H1 (cell line): ENCODE results near the gene IL1A. TPM values are rescaled to one million over a fixed set of nuclear protein-coding genes. Genes with fewer than 3 reads are reported as not detected.

Experiments
- CTCF ChIA-PET: fragments of 300-600 bp; sonication (Branson Sonifier 250); formaldehyde crosslinking; loops from one replicate; lab custom pipeline; 2021; ENCODE audit not compliant: partially characterized antibody; lab: Charles Lee
- POLR2A ChIA-PET: fragments of 300-600 bp; sonication (Branson Sonifier 250); formaldehyde crosslinking; loops from one replicate; lab custom pipeline; 2021; ENCODE audit warnings: inconsistent platforms; ENCODE audit not compliant: partially characterized antibody; lab: Charles Lee
- DNase-seq, 2 experiments: peaks; one replicate each; pipeline versions ENCODE4 v3.0.0 to v3.0.0-alpha.2; 2010 to 2022; ENCODE audit warnings: low spot score in 2 of 2, low read depth in 1 of 2, mixed read lengths in 1 of 2
- FAIRE-seq: peaks from 2 replicates; lab custom pipeline; 2011; peaks lifted over from hg19 to GRCh38; lab: Jason Lieb, UNC
- H2AFZ ChIP-seq: 2 replicates; pipeline ENCODE4 v1.8.1; 2012; ENCODE audit warnings: low read length, inconsistent platforms
- H2AK5ac ChIP-seq: 2 replicates; pipeline ENCODE4 v1.6.1; 2013; ENCODE audit warnings: low read depth, low read length
- H2BK120ac ChIP-seq: replicated peaks from 2 replicates; pipeline ENCODE3; 2013; ENCODE audit warnings: low read depth, low read length, inconsistent platforms
- H2BK12ac ChIP-seq: 2 replicates; pipeline ENCODE4 v1.6.1; 2013; ENCODE audit warnings: low read depth, low read length
- H2BK15ac ChIP-seq: 2 replicates; pipeline ENCODE4 v1.6.1; 2013; ENCODE audit warnings: low read length
- H2BK20ac ChIP-seq: 2 replicates; pipeline ENCODE4 v1.6.1; 2013; ENCODE audit warnings: low read length
- H2BK5ac ChIP-seq: 2 replicates; pipeline ENCODE4 v1.6.1; 2013; ENCODE audit warnings: low read depth, low read length
- H3K14ac ChIP-seq: 2 replicates; pipeline ENCODE4 v1.6.1; 2013; ENCODE audit warnings: inconsistent platforms; ENCODE audit not compliant: insufficient read length
- H3K18ac ChIP-seq: 2 replicates; pipeline ENCODE4 v1.6.1; 2013; ENCODE audit warnings: low read length; ENCODE audit errors: extremely low read depth
- H3K23ac ChIP-seq: 2 replicates; pipeline ENCODE4 v1.6.1; 2013; ENCODE audit warnings: inconsistent platforms; ENCODE audit not compliant: insufficient read length
- H3K23me2 ChIP-seq: 2 replicates; pipeline ENCODE4 v1.6.1; 2013; ENCODE audit warnings: low read depth, low read length
- H3K27ac ChIP-seq: 2 replicates; pipeline ENCODE4 v1.6.1; 2011; ENCODE audit warnings: low read depth, low read length, inconsistent platforms
- H3K27me3 ChIP-seq, 4 experiments: replicated peaks in 1 of 4; 1 replicate in 1 of 4; 2 replicates in 3 of 4; pipeline versions ENCODE4 v1.6.1 to v1.8.1; 2011 to 2013; ENCODE audit warnings: low read length in 3 of 4, mild to moderate bottlenecking in 3 of 4, inconsistent platforms in 2 of 4, mixed read lengths in 2 of 4, moderate library complexity in 1 of 4; ENCODE audit not compliant: control insufficient read depth in 3 of 4, insufficient read depth in 3 of 4; ENCODE audit errors: extremely low read depth in 1 of 4
- H3K36me3 ChIP-seq, 4 experiments: 2 replicates each; pipeline versions ENCODE4 v1.6.1 to v1.8.1; 2011 to 2013; ENCODE audit warnings: mild to moderate bottlenecking in 4 of 4, low read length in 3 of 4, moderate library complexity in 2 of 4, control low read depth in 1 of 4, inconsistent platforms in 1 of 4; ENCODE audit not compliant: insufficient read depth in 4 of 4, control insufficient read depth in 2 of 4
- H3K4ac ChIP-seq: replicated peaks from 2 replicates; pipeline ENCODE3; 2013; ENCODE audit warnings: low read length, low read depth, mixed read lengths, inconsistent platforms; ENCODE audit not compliant: insufficient read length
- H3K4me1 ChIP-seq, 4 experiments: replicated peaks in 1 of 4; 1 replicate in 1 of 4; 2 replicates in 3 of 4; pipeline versions ENCODE4 v1.6.1 to v1.8.1; 2011 to 2013; ENCODE audit warnings: low read length in 3 of 4, inconsistent platforms in 2 of 4, mixed read lengths in 1 of 4; ENCODE audit not compliant: insufficient read depth in 4 of 4, control insufficient read depth in 3 of 4
- H3K4me2 ChIP-seq, 2 experiments: 2 replicates each; pipeline versions ENCODE4 v1.6.1 to v1.8.1; 2011 to 2013; ENCODE audit warnings: low read depth in 2 of 2, low read length in 2 of 2, control low read depth in 1 of 2, inconsistent platforms in 1 of 2, mild to moderate bottlenecking in 1 of 2; ENCODE audit not compliant: insufficient read depth in 1 of 2
- H3K4me3 ChIP-seq, 4 experiments: fragments of 200-600, 300-600 bp in 1 of 4; sonication (generic), shearing (Covaris generic), sonication (Bioruptor Twin) in 1 of 4; 2 replicates each; pipeline versions ENCODE4 v1.5.1 to v1.8.1; 2011 to 2016; ENCODE audit warnings: low read length in 4 of 4, low read depth in 3 of 4, control low read depth in 2 of 4, inconsistent platforms in 2 of 4, mild to moderate bottlenecking in 2 of 4, mixed read lengths in 1 of 4, moderate library complexity in 1 of 4; ENCODE audit not compliant: insufficient read depth in 2 of 4; ENCODE audit errors: extremely low read depth in 1 of 4
- H3K56ac ChIP-seq: replicated peaks from 2 replicates; pipeline ENCODE3; 2013; ENCODE audit warnings: low read depth, mild to moderate bottlenecking, mixed read lengths, low read length, inconsistent platforms; ENCODE audit not compliant: insufficient read length
- H3K79me1 ChIP-seq: 2 replicates; pipeline ENCODE4 v1.6.1; 2013; ENCODE audit warnings: low read depth, low read length, control low read depth
- H3K79me2 ChIP-seq, 2 experiments: 2 replicates each; pipeline versions ENCODE4 v1.6.1 to v1.8.1; 2012 to 2013; ENCODE audit warnings: low read length in 2 of 2, mild to moderate bottlenecking in 2 of 2, inconsistent platforms in 1 of 2; ENCODE audit not compliant: insufficient read depth in 2 of 2, control insufficient read depth in 1 of 2
- H3K9ac ChIP-seq, 4 experiments: replicated peaks in 1 of 4; 1 replicate in 1 of 4; 2 replicates in 3 of 4; pipeline versions ENCODE4 v1.6.1 to v1.8.1; 2011 to 2013; ENCODE audit warnings: low read depth in 3 of 4, low read length in 3 of 4, control low read depth in 2 of 4, mild to moderate bottlenecking in 2 of 4, moderate library complexity in 2 of 4, inconsistent platforms in 1 of 4; ENCODE audit errors: extremely low read depth in 1 of 4
- H3K9me3 ChIP-seq, 2 experiments: 2 replicates each; pipeline versions ENCODE4 v1.6.1 to v1.8.1; 2012 to 2013; ENCODE audit warnings: mild to moderate bottlenecking in 2 of 2, moderate library complexity in 2 of 2, control low read depth in 1 of 2, inconsistent platforms in 1 of 2, low read depth in 1 of 2, low read length in 1 of 2, mixed read lengths in 1 of 2; ENCODE audit not compliant: insufficient read depth in 2 of 2
- H4K20me1 ChIP-seq, 2 experiments: replicated peaks in 1 of 2; 2 replicates each; pipeline versions ENCODE3 to v1.8.1; 2011 to 2013; ENCODE audit warnings: inconsistent platforms in 2 of 2, low read length in 2 of 2, mild to moderate bottlenecking in 1 of 2; ENCODE audit not compliant: insufficient read depth in 2 of 2, control insufficient read depth in 1 of 2
- H4K5ac ChIP-seq: 2 replicates; pipeline ENCODE4 v1.6.1; 2013; ENCODE audit warnings: low read length, low read depth, mixed read lengths, inconsistent platforms; ENCODE audit not compliant: insufficient read length
- H4K8ac ChIP-seq: 2 replicates; pipeline ENCODE4 v1.8.0; 2013; ENCODE audit warnings: mild to moderate bottlenecking, moderate library complexity, low read length, inconsistent platforms; ENCODE audit not compliant: insufficient read depth; ENCODE audit errors: extremely low read depth
- H4K91ac ChIP-seq: replicated peaks from 2 replicates; pipeline ENCODE3; 2013; ENCODE audit warnings: low read length, mixed read lengths, inconsistent platforms; ENCODE audit not compliant: insufficient read length
- CREB1 ChIP-seq: IDR thresholded peaks from 2 replicates; pipeline ENCODE4 v1.6.1; 2012; ENCODE audit warnings: inconsistent platforms
- CTBP2 ChIP-seq: IDR thresholded peaks from 2 replicates; pipeline ENCODE4 v1.7.0; 2011; ENCODE audit warnings: borderline replicate concordance, mild to moderate bottlenecking, moderate library complexity, mixed read lengths, low read length; ENCODE audit not compliant: insufficient read depth, insufficient read length
- CTCF ChIP-seq, 3 experiments: IDR thresholded peaks; 1 replicate in 2 of 3; 2 replicates in 1 of 3; pipeline versions ENCODE4 v1.5.1 to v1.6.1; 2011; ENCODE audit warnings: low read length in 3 of 3, mild to moderate bottlenecking in 3 of 3, inconsistent platforms in 2 of 3, low read depth in 1 of 3, moderate library complexity in 1 of 3; ENCODE audit not compliant: insufficient read depth in 1 of 3; ENCODE audit errors: control extremely low read depth in 1 of 3
- EZH2 ChIP-seq: fragments of 200-600 bp; sonication (generic); IDR thresholded peaks from 2 replicates; pipeline ENCODE4 v1.7.1; 2012; ENCODE audit warnings: low read depth, mild to moderate bottlenecking, moderate library complexity, low read length, inconsistent platforms; ENCODE audit not compliant: severe bottlenecking
- HDAC2 ChIP-seq, 2 experiments: fragments of 300-600 bp in 1 of 2; sonication (generic) in 1 of 2; IDR thresholded peaks; 2 replicates each; pipeline ENCODE4 v1.6.1; 2011 to 2012; ENCODE audit warnings: low read depth in 2 of 2, low read length in 2 of 2, mild to moderate bottlenecking in 2 of 2, moderate library complexity in 2 of 2, borderline replicate concordance in 1 of 2, inconsistent platforms in 1 of 2
- NANOG ChIP-seq: IDR thresholded peaks from 2 replicates; pipeline ENCODE4 v1.6.1; 2011; ENCODE audit warnings: low read length, low read depth, mild to moderate bottlenecking, inconsistent platforms; ENCODE audit not compliant: insufficient read depth, poor library complexity, severe bottlenecking
- NRF1 ChIP-seq: IDR thresholded peaks from 2 replicates; pipeline ENCODE4 v1.6.1; 2011; ENCODE audit warnings: mild to moderate bottlenecking, low read depth, low read length, improper control_type of control experiment
- SUZ12 ChIP-seq: fragments of 200-600 bp; sonication (generic); IDR thresholded peaks from 2 replicates; pipeline ENCODE4 v1.6.1; 2012; ENCODE audit warnings: mild to moderate bottlenecking, inconsistent platforms, low read length, moderate library complexity, mixed read lengths
- USF2 ChIP-seq: IDR thresholded peaks from 2 replicates; pipeline ENCODE4 v1.6.1; 2011; ENCODE audit warnings: low read length, improper control_type of control experiment
- WGBS, 2 experiments: shearing (Covaris generic) in 1 of 2; methylation state at CpG; one replicate each; pipeline versions ENCODE4 v1.1.6 to v1.1.7; 2013 to 2015; ENCODE audit warnings: low lambda C conversion rate in 2 of 2, mixed read lengths in 2 of 2, inconsistent platforms in 1 of 2, low coverage in 1 of 2, missing lambda C conversion rate in 1 of 2; ENCODE audit not compliant: insufficient replicate concordance in 2 of 2, insufficient coverage in 1 of 2, insufficient read length in 1 of 2; ENCODE audit errors: extremely low coverage in 1 of 2, missing lambda C conversion rate in 1 of 2; 5-methylcytosine and 5-hydroxymethylcytosine counted together
- polyA plus RNA-seq, 7 experiments: library from polyadenylated mRNA; depleted of rRNA in 3 of 7; stranded (reverse) in 5 of 7; unstranded in 2 of 7; fragments of >200 nt in 5 of 7; fragments of 200-250 nt in 2 of 7; gene quantifications; 1 replicate in 5 of 7; 2 replicates in 1 of 7; 4 replicates in 1 of 7; pipeline versions ENCODE4 v1.2.1 to v1.2.3, GENCODE V29; 2011 to 2013; ENCODE audit warnings: missing spikeins in 2 of 7, mixed read lengths in 2 of 7
- total RNA-seq: library from RNA; stranded (reverse); fragmentation: NEBNext Ultra II Directional; extraction: Animal tissue kit (Norgen Biotek cat#: 25700); gene quantifications from 2 replicates; pipeline ENCODE4 v1.2.1, GENCODE V29; 2021

IL1A gene
- total and polyA plus RNA-seq, 2 of the 8 experiments (the other 6 are each of a cell fraction or from before 2014, with no cell fraction given) = 0.32 to 0.74 TPM

- peaks cover 4 to 57% (median 31%) of the 10 kb centered on the region in 4 experiments; a peak in 7 of 8 replicates for H3K36me3 ChIP-seq
- H3K23ac ChIP-seq = no peak overlapping the region
- no peak overlapping the region for H2AFZ ChIP-seq
- DNase-seq (no peak), FAIRE-seq (no peak)
- H2AK5ac ChIP-seq = no peak overlapping the region
- H2BK20ac ChIP-seq = no peak overlapping the region
- H4K5ac ChIP-seq = no peak overlapping the region
- no peak overlapping the region for H3K9ac ChIP-seq
- H3K18ac ChIP-seq = no peak overlapping the region
- H3K4me1 ChIP-seq = peaks cover 0 to 7% (median 2%) of the 10 kb centered on the region in 4 experiments; a peak in 3 of 7 replicates
- peaks cover 0 to 1% of the 10 kb centered on the region in 2 experiments for H4K20me1 ChIP-seq
- peaks cover 3% of the 10 kb centered on the region; the same call in 1 of the 2 replicates for H3K23me2 ChIP-seq
- H3K9me3 ChIP-seq = no peaks in the 10 kb centered on the region
- WGBS, 2 experiments = 81% methylated on average over 2 of the region's 2 CpGs; no CpG with 5 or more reads in 1 of the 2 experiments
- no peaks in the 10 kb centered on the region for H3K27me3 ChIP-seq
- H2BK12ac ChIP-seq = no peak overlapping the region
- H2BK15ac ChIP-seq = no peak overlapping the region
- no peak overlapping the region for H3K4ac ChIP-seq
- ChIA-PET CTCF (interaction anchor here (0.6 to 1.1 kb wide), 2 partner anchors 19 to 184 kb away, joined by 3 read pairs; no protein-coding TSS in a partner anchor), POLR2A (no interaction called here)
- no peak overlapping the region for H3K14ac ChIP-seq
- H3K79me1 ChIP-seq = peaks cover 2% of the 10 kb centered on the region; the same call in 1 of the 2 replicates
- H3K79me2 ChIP-seq = peaks cover 0 to 8% of the 10 kb centered on the region in 2 experiments; a peak in 1 of 4 replicates
- no peak overlapping the region for H4K91ac ChIP-seq
- H4K8ac ChIP-seq = no peak overlapping the region
- H3K4me3 ChIP-seq = no peak overlapping the region
- H2BK5ac ChIP-seq = no peak overlapping the region
- H3K27ac ChIP-seq = no peak overlapping the region
- H3K4me2 ChIP-seq = no peak overlapping the region
- no peak overlapping the region for H2BK120ac ChIP-seq
- no peak overlapping the region for H3K56ac ChIP-seq
- TF ChIP-seq CREB1 (no peak), NRF1 (no peak), CTCF (IDR thresholded peaks at IDR 0.05; ENCODE audit: control extremely low read depth in 1 of 3, insufficient read depth in 1 of 3, low read depth in 1 of 3, low read length in 3 of 3) (no peak), NANOG (no peak), EZH2 (no peak), HDAC2 (IDR thresholded peaks at IDR 0.05; ENCODE audit: borderline replicate concordance in 1 of 2, low read depth in 2 of 2, low read length in 2 of 2) (no peak), CTBP2 (no peak), USF2 (no peak), SUZ12 (no peak)
Observed at GRCh38 chr2:112758711-112759110, 25.6 kb downstream of the IL1A start.
